ENCODE measurements around the gene C2CD2.

Gene C2CD2

DNA sequence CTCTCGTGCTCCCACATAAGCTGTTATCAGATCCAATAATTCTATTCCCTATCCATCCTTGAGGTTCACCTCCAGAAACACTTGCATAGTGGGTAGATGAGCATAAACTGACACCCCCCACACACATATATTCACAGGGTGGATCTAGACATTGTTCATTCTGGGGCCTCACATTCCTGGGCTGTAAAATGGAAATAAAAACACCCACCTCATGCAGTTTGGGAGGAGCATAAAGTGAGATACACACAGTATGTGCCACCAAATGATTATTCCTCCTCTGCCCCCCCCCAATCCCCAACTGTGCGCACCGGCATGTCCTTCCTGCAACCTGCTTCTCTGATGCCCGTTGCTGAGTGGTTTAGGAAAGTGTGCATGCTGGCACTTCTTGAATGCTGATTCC lies 92.6 kb downstream of the C2CD2 start:
- no peak for DNase-seq

DNA sequence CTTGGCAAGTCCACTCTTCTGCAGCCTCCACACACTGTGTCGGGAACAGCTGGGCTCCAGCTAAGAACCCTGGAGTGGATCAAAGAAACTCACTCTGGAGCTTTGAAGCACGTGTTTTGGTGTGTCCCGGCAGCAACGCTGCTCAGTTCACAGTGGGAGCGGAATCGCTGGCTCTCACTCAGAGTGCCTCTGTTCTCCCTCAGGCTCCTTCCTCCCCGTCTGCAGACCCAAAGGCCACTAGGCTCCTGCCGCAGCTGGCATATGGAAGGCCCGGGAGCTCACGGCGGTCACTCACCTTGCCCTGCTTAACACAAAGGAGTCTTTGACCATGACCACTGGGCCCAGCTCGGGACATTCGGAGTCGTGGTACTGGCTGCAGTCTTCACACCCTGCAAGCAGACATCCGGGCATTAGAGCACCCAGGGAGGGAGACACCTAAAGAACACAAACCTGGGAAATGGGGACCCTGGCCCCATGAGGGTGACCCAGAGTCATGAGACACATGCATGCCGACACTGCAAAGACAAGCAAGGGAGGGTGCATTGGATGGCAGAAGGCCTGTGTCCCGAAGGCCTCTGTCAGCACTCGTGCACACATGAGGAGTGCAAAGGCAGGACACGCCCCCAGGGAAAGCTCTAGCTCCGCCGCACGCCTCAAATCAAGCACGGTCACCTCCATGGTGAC lies 94.4 kb downstream of the C2CD2 start:
- DNase-seq, result no peak

DNA sequence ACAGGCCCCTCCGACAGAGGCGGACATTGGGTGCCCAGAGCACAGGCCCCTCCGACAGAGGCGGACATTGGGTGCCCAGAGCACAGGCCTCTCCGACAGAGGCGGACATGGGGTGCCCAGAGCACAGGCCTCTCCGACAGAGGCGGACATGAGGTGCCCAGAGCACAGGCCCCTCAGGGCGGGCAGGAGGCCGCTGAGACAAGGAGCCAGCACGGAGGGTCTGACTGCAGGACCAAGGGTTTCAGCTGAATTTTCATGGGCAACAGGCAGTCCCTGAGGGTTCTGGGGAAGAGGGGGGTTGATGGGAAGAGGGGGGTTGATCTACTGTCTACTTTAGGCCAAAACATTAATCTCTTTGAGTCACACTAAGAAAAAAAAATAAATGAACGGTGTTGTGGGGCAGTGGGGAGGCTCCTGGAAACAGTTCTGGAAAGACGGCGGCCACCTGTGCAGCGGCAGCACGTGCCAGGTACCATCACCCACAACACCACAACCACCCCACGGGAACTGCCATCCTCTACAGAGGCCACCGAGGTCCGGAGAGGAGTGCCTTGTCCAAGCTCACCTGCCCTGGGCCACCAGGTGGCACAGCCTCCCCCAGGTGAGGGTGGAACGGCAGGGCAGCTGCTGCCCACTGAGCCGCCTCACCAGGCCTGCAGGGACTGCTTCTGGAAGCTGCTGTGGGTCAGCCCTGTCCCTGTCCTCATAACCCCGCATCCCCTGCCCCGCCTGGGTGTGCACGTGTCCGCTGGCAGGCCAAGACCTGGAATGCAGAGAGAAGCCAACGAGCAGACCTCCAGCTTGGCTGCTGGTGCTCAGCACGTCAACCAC lies 95.1 kb downstream of the C2CD2 start:
- DNase-seq, result no peak

DNA sequence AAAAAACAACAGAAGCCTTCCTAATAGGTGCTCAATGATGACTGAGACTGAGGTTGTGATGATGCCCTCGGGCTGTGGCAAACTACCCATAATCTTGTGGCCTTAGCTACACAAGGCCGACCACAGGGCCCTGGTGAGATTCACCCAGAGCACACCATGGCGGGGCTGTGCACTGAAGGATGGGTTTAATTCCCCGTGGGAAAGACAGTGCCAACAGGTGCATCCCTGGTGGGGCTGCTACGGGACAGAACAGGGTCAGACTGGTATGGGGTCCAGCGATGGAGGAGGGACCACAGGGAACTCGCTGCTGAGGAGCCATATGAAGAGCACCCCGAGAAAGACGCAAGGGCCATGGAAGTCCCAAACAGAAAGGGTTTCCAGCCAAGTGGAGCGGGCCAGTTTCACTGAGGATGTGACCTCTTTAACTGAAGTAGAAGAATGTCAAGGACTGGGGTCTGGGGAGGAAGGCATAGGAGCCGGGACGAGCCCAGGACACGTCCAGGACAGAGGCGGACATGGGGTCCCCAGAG lies 96.0 kb downstream of the C2CD2 start:
- no peak for DNase-seq

DNA sequence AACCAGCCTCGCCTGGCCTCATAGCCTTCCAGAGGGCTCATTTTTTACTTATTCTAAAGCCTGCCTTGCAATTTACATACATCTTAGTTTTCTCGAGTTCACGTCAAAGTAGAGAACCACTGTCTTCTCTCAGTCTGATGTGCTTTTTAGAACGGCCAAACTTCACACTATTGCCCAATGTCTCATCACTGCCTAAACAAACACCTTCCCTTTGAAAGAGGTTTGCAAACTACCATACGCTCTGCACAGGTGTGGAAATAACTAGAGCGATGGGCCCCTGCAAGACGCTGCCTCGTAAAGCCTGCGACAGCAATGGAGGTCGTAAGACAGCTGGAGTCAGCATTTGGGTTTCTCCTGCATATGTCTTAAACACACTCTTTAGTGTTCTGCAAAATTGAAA lies 97.2 kb downstream of the C2CD2 start:
- no peak for DNase-seq

DNA sequence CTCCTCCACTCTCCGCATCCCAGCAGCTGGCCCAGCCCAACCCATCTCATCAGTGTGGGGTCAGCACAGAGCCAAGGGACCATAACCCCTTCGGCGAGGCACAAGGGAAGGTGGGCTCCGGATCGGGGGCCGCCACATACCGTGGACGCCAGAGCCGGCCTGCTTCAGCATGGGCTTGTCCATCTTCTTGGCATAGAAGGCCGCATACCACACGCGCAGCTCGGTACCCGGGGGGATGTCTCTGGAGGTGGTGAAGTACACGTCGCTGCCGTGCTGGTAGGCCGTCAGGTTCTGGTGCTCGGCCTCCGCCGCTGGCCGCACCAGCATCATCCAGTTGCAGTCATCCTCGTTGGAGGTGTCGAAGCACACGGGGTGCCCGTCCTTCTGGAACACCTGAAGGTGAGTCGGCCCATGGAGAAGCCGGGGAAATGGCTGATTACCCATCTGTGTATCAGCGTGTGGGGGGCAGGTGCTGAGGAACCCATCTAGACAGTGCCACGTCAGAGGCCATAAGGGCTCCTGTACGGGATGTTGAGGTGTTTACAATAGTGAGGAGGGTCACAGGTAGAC lies 99.3 kb downstream of the C2CD2 start:
- no peak for DNase-seq

DNA sequence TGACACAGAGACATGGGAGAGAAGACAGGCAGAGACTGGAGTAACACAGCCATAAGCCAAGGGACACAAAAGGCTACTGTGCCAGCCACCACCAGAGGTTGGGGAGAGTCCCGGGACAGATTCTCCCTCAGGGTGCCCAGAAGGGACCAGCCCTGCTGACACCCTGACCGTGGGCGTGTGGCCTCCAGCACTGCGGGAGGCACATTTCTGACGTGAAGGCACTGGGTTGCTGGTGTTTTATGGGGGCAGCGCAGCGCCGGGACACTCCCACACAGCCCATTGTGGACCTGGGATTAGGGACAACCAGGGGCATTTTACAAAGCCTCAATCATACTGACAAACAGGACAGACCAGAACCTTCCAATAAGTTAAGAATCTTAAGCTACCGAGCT lies 100.9 kb downstream of the C2CD2 start:
- DNase-seq, result no peak

DNA sequence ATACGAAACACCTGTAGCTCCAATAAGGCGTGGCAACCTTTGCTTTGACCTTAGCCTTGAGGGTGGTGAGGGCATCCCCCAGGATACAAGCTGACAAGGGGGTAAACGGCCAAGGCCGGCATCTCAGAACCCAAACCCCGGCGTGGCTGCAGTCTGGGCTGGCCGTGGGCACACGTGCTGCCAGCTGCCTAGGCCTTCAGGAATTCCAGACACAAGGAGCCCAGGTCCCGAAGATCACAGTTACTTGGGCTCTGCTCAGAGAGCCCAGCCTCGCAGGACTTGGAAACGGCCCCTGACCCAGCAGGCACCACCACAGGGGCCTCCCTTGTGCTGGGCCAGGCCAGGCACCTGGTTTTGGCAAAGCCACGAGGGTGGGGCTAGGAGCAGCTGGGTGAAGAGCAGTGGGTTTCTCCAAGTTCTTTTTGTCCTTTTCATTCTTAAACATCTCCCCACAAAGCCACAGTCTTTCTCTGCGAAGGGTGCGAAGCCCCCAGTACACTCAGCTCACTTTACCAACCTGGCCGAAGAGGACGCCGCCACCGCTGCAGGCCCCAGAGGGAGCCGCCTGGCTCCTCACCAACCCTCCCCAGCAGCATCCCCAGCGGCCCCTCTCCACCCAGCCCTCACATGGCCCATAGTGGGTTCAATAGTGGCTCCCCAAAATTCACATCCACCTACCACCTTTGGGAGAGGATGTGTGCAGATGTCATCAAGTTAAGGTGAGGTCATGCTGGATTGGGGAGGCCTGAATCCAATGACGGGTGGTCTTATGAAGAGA lies 101.5 kb downstream of the C2CD2 start:
- no peak for DNase-seq

DNA sequence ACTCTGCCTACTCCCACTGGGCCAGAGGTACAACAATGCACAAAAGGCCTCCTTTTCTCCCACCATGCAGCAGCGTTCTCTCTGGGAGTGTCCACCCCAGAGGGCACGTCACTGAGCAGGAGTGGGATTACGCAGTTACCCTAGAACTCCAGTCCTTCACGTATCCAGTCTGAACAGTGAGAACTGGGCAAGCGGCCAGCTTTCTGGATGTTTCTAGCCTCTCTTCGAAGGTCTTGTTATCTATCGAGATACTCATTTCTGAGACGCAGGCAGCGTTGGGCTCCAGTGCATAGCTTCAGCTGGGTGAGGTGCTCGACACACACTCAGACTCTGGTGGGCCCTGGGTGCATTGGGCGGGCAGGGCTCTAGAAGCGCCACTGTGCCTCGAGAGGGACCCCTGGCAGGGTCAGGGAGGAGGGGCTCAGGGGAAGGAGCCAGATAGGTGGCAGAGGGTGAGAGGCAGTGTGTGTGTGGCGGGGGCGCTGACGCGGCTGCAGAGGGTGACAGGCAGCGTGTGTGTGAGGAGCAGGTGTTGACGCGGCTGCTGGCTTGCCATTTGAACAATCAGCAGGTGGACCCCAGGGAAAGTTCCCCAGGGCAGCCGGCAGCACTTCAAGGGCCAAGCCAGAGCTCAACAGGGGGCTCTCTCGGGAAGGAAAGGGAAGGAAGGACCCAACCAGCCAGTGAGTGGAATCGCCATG lies 102.6 kb downstream of the C2CD2 start:
- no peak for DNase-seq

DNA sequence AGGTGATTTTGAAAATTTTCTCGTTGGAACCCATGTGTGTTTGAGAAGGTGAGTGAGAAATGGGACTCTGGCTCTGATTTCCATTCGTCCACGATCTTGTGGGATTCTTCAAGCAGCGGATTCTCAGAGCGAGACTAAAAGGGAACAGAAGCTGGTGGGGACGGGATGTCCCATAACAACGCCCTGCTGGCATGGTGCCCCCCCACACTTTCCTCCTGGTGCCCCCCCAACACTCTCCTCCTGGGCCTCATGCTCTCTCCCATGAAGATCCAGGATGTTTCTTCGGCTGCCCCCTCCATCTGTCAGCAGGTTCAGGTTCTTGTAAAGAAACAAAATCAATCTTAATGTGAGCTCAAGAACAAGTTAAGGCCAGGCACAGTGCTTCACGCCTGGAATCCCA lies 103.7 kb downstream of the C2CD2 start:
- no peak for DNase-seq

DNA sequence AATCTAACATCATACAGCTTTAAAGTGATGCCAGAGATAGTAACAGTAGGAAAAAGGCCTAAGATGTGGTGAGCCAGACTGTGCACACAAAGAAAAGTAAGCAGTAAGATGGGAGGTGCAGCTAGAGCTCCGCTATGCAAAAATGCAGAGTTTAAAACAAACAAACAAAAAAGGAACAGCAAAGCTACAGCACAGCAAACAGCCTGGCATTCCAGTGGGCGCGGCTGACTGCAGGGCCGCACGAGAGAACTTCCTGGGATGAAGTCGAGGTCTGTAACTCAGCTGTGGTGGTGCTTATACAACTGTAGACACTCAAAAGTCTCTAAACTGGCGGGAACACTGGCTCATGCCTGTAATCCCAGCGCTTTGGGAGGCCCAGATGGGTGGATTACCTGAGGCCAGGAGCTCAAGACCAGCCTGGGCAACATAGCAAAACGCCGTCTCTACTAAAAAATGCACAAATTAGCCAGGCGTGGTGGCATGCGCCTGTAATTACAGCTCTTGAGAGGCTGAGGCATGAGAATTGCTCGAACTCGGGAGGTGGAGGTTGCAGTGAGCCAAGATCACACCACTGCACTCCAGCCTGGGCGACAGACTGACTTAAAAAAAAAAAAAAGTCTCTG lies 104.7 kb downstream of the C2CD2 start:
- no peak for DNase-seq

DNA sequence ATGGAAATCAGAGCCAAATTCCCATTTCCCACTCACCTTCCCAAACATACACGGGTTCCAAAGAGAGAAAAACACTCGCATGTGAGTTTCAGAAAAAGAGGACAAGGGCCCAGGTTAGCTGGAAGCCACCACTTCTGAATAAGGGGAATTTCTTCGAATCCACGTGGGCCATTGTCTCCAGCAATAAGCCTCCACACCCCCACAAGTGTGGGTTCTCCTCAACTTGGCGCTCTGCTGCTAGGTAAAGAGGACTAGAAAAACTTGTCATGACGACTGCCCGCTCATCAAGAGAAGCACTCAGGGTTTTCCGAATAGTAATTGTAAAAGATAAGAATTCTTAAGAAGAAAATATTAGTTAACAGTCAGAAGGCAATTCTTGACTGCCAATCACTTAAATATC lies 105.3 kb downstream of the C2CD2 start:
- DNase-seq, result no peak

DNA sequence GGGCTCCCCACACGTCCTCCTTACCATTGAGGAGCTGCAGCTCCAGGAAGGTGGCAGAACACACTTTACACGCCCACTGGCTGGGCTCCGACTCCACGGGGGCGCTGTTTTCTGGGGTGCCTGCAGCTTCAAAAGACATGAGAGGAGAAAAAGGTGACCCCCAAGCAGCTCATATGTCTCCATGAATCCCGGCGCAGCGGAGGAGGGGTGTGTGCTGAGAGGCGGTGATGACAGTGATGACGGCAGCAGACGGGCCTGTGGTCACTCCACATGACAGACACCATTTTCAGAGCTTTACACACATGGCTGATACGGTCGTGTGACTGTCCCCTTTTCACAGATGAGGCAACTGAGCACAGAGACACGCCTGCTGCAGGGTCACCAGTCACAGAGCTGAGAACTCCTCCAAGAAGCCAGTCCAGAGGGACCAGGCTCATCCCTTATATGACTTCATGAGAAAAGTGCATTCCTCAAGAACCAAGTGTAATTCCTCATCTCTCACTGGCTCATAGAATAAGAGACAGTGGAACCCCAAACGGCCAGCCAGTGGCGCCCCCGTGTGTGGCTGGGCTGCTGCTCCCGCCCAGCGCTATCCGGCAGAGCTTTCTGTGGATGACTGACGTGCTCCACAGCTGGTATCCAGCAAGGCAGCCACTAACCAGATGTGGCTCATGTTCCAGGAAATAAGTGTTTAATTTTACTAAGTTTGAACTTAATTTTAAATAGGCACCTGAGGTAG lies 106.6 kb downstream of the C2CD2 start:
- no peak for DNase-seq

DNA sequence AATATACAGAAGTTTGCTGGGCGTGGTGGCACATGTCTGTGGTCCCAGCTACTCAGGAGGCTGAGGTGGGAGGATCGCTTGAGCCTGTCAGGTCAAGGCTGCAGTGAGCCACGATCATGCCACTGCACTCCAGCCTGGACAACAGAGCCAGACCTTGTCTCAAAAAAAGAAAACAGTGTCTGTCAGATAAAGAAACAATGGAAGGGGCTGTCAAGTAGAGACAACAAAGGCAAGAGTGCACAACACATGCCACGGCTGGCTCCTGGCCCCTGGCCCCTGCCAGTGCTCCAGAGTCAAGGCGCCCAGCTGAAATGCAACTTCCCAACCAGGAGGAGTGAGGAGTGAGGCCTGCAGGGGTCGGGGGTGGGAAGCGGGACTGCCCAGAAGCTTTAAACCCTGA lies 107.3 kb downstream of the C2CD2 start:
- no peak for DNase-seq

DNA sequence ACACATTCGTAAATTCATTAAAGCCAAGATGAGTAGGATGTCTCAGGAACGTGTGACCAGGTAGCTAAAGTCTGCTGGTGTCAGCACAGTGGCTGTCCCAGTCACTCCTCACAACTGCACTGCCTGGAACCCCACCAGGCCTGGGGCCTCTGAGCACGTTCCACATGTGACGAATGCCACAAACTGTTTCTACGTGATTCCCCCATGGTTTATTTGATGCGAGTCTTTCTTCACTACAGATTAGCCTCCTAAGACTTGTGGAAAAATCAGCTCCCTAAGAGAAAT lies 107.8 kb downstream of the C2CD2 start:
- no peak for DNase-seq

DNA sequence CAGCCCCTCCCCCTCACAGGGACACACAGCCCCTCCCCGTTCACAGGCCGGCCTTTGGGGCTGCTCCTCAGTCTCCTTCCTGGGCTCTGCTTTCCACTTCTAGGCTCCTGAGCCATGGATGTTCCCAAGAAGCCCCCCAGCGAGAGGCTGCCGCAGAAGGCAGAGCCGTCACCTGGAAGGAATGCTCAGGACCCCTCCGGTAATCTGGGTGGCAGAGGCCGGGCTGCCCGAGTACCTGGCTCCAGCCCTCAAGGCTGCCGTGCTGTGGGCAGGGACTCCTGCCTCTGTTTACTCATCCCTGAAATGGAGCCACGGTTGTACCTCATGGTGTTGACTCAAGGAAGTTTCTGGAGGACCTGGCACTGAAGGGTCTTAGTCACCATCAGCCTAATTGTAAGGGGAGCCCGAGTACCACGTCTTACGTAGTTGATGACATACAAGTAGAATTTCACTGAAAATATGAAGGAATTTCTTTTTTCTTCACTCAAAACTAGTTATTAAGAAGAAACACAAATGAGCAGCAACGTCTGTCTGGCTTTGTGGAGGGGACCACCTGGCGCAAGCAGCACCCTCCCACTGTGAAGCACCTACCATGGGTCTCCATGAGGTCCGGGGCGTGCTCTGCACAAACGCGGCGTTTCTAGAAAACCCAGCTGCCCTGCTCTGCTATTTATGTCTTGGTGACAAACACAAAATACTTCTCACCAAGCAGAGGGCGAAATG lies 108.3 kb downstream of the C2CD2 start:
- no peak for DNase-seq

DNA sequence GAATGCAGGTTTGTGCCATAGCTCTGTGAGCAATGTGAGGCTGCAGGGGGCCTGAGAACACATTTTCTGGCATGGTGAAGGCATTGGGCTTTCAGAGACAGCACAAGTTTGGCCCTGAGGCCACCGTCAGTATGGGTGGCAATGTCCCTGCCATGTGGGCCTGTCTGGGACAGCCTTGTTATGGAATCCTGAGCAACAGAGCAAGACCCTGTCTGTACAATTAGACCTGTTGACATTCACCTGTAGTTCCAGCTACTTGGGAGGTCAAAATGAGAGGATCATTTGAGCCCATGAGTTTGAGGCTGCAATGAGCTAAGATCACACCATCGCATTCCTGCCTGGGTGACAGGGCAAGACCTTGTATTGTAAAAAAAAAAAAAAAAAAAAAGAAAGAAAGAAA lies 110.2 kb downstream of the C2CD2 start:
- DNase-seq, result no peak

DNA sequence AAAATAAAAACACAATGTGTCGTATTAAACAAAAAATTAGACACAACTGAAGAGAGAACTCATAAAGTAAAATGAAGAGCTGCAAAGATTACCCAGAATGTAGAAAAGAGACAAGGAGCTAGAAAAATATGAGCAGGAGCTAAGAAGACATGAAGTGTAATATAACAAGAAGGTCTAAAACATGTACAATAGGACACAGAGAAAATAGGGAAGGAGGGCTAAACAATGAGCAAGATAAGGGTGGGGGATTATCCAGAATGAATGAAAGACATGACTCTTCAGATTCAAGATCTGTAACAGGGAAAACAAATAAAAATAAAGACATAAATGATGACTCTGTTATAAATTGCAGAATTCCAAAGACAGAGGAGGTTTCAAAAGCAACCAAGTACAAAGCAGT lies 112.9 kb downstream of the C2CD2 start:
- DNase-seq, result no peak

DNA sequence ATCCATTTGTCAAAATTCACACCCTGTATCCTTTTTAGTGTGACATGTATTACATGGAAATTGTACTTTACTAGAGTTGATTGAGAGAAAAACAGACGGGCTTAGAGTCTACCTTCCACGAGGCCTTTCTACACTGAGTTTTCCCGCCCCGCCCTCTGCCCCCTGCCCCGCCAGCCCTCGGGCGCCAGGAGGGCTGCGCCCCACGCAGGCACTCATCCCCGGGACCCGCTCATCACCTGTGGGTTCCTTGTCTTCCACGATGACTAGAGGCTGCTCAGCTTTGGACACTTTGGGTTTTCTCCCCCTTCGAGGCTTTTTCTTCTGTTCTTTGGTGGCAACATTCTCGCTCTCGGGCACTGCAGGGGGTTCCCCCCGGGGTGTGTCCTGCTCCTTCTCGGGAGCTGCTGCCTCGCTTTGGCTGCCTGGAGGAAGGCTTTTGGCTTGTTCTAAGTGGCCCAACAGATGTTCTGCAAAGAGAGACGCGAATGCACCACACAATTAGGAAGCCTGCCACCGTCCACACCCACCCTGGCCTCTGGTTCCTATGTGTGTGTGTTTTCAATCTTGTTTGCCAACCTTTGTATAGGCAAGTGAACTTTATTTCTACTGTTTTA lies 114.3 kb downstream of the C2CD2 start:
- DNase-seq, result no peak

DNA sequence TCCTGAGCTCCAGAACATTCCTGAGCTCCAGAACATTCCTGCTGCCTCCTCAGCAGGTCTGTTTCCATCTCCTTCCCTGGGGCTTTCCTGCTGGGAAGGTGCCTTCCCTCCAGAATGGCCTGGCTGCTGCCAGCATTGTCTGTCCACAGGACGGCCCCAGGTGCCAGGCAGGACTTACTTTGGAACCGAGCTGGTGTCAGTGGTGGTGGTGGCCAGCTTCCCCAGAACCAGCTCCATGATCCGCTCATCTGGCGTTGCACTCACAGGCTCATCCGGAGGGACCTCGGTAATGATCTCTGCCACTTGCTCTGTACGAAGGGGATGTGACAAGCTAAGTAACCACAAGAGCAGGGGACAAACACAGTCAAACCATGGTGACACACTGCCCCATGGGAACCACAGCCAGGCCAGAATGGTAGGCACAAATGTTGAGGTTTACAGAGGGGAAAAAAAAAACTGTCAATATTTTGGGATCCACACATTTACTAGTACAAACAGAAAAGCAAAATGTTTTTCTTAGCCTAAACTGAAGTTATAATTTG lies 116.0 kb downstream of the C2CD2 start:
- no peak for DNase-seq

Data from CD4-positive, alpha-beta T cell treated with Interleukin-1 beta for 1 hour (primary cell).